ENCODE results near the gene LCT. TPM values are rescaled to one million over a fixed set of nuclear protein-coding genes. Genes with fewer than 3 reads are reported as not detected.
A peak's percentile ranks its signal among the peaks of the same experiment; 100 is the strongest.
"Not testable (repeated sequence)": the region's sequence is repeated elsewhere in the genome, so short reads cannot be mapped to it uniquely, and the experiment has no call there.

The LCT gene
- under 1 TPM; 0.31 to 0.34 TPM for total RNA-seq

- no peak for DNase-seq
- no peaks in the 10 kb centered on the region for H3K9me3 Mint-ChIP-seq
- no peak within 1 kb of the TSS for H3K4me3 Mint-ChIP-seq
- H3K27ac Mint-ChIP-seq: no peak within 1 kb of the TSS
- peaks cover 19% of the 10 kb centered on the region for H3K4me1 Mint-ChIP-seq
- H3K27me3 Mint-ChIP-seq: no peaks in the 10 kb centered on the region
- H3K36me3 Mint-ChIP-seq: peaks cover 26% of the 10 kb centered on the region
Measured at GRCh38 chr2:135836596-135837270, at the start of gene LCT. TSS of gene LCT (minus strand) at chr2:135837184. CDS start at chr2:135837169, 15 bp downstream.

GRCh38 chr2:135885709-135886108 lies 48.7 kb upstream of the LCT start:
- peaks cover 3% of the 10 kb centered on the region for H3K27me3 Mint-ChIP-seq
- H3K27ac Mint-ChIP-seq: no peak overlapping the region
- no peaks in the 10 kb centered on the region for H3K4me1 Mint-ChIP-seq
- H3K36me3 Mint-ChIP-seq: peaks cover 3% of the 10 kb centered on the region
- no peaks in the 10 kb centered on the region for H3K9me3 Mint-ChIP-seq
- H3K4me3 Mint-ChIP-seq: no peak overlapping the region
- DNase-seq: no peak

DNA sequence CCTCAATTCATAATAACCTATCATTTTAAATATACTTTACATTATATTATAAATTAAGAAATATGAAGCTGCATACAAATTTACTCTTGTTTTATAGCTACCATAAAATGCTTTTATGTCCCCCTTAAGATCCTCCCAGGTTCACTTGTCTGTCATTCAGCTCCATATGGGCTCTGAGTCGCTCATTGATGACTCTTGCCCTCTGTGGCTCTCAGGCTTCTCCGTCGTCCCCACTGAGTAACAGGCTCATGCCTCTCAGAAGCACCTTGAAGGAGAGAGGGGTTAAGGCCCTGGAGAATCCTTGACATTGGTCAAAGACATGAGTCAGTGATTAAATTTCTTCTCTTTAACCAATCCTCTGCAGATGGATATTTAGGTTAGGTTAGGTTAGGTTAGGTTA lies 45.4 kb upstream of the LCT start:
- H3K27me3 Mint-ChIP-seq: peaks cover 3% of the 10 kb centered on the region
- no peaks in the 10 kb centered on the region for H3K36me3 Mint-ChIP-seq
- DNase-seq: no peak
- no peak overlapping the region for H3K4me3 Mint-ChIP-seq
- no peaks in the 10 kb centered on the region for H3K9me3 Mint-ChIP-seq
- no peak overlapping the region for H3K27ac Mint-ChIP-seq
- peaks cover 3% of the 10 kb centered on the region for H3K4me1 Mint-ChIP-seq

DNA sequence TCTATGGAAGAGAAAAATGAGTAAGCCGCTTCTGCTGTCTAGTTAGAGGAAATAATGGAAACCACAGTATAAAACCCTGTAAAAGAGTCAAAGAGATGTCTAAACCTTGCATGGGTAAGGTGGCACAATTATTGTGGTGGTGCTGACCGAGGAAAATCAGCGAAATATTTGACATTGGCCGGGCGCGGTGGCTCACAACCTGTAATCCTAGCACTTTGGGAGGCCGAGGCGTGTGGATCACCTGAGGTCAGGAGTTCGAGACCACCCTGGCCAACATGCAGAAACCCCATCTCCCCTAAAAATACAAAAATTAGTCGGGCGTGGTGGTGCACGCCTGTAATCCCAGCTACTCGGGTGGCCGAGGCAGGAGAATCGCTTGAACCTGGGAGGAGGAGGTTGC lies 39.8 kb upstream of the LCT start:
- H3K4me3 Mint-ChIP-seq: peak overlapping the region; percentile 96
- H3K36me3 Mint-ChIP-seq: peaks cover 39% of the 10 kb centered on the region
- H3K4me1 Mint-ChIP-seq: peaks cover 39% of the 10 kb centered on the region
- H3K27me3 Mint-ChIP-seq, H3K9me3 Mint-ChIP-seq, DNase-seq: not testable (repeated sequence)
- peak overlapping the region; percentile 99 for H3K27ac Mint-ChIP-seq

DNA sequence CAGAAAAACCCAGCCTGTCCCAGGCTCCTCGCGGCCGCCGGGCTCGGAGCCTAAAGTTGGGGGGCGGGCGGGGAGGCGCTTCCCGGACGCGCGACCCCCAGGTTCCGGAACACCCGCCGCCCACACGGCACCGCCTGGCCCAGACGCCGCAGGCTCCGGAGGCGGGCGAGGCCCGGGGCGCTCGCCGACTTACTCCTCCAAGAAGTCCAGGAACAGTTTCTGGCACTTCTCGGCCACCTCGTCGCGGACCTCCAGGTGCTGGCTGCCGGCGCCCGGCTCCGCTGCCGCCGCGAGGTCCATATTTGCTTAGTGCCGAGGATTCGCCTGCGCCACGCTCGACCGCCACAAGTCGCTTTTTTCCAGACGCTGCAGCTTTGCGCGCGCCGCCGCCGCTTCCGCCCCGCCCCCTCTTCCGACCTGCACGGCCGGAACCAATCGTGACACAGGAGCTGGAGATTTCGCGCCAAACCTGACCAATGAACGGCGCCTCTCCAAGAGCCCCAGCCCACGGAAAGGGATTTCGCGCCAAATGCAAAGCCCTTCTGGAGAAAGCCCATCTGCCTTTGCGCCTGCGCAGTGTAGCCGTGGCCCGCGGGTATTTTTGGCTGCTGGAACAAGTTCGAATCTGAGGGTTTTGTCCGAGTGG lies 39.2 kb upstream of the LCT start, which contains the start of gene MCM6:
MCM6 (minus strand) TSS at position 378 of the 646 bp plus-strand sequence; CDS start at position 300, 78 bp downstream.
- H3K27ac Mint-ChIP-seq: peak within 1 kb of the TSS; percentile 99
- peaks cover 3% of the 10 kb centered on the region for H3K27me3 Mint-ChIP-seq
- H3K9me3 Mint-ChIP-seq: no peaks in the 10 kb centered on the region
- peak; percentile 99 for DNase-seq
- peaks cover 44% of the 10 kb centered on the region for H3K36me3 Mint-ChIP-seq
- peaks cover 44% of the 10 kb centered on the region for H3K4me1 Mint-ChIP-seq
- H3K4me3 Mint-ChIP-seq: peak within 1 kb of the TSS; percentile 96

- H3K4me3 Mint-ChIP-seq: peak overlapping the region; percentile 96
- H3K36me3 Mint-ChIP-seq: peaks cover 47% of the 10 kb centered on the region
- H3K27ac Mint-ChIP-seq: peak overlapping the region; percentile 99
- H3K4me1 Mint-ChIP-seq: peaks cover 48% of the 10 kb centered on the region
- DNase-seq: peak; percentile 83
- H3K27me3 Mint-ChIP-seq: peaks cover 3% of the 10 kb centered on the region
- H3K9me3 Mint-ChIP-seq: no peaks in the 10 kb centered on the region
Measured at GRCh38 chr2:135875491-135876065, 38.6 kb upstream of the LCT start.

DNA sequence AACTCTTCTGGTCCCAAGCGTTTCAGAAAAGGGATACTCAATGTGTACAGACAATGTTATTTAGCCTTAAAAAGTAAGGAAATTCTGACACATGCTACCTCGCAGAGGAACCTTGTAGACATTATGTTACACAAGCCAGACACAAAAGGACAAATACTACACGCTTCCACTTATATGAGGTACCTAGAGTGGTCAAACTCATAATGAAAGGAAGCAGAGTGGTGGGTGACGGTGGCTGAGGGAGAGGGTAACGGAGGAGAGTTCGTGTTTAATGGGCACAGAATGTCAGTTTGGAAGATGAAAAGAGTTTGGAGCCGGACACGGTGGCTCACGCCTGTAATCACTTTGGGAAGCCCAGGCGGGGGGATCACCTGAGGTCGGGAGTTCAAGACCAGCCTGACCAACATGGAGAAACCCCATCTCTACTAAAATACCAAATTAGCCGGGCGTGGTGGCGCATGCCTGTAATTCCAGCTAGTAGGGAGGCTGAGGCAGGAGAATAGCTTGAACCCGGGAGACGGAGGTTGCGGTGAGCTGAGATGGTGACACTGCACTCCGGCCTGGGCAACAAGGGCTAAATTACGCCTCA lies 37.9 kb upstream of the LCT start:
- Mint-ChIP-seq H3K27me3 (peaks cover 3% of the 10 kb centered on the region), H3K4me1 (peaks cover 52% of the 10 kb centered on the region), H3K4me3 (peak overlapping the region; percentile 96), H3K9me3 (no peaks in the 10 kb centered on the region), H3K36me3 (peaks cover 53% of the 10 kb centered on the region), H3K27ac (peak overlapping the region; percentile 99)
- no peak for DNase-seq

- no peaks in the 10 kb centered on the region for H3K9me3 Mint-ChIP-seq
- H3K4me3 Mint-ChIP-seq: no peak overlapping the region
- no peak for DNase-seq
- H3K27me3 Mint-ChIP-seq: no peaks in the 10 kb centered on the region
- peak overlapping the region; percentile 2 for H3K27ac Mint-ChIP-seq
- peaks cover 50% of the 10 kb centered on the region for H3K4me1 Mint-ChIP-seq
- H3K36me3 Mint-ChIP-seq: peaks cover 72% of the 10 kb centered on the region
Measured at GRCh38 chr2:135870571-135870970, 33.6 kb upstream of the LCT start.

DNA sequence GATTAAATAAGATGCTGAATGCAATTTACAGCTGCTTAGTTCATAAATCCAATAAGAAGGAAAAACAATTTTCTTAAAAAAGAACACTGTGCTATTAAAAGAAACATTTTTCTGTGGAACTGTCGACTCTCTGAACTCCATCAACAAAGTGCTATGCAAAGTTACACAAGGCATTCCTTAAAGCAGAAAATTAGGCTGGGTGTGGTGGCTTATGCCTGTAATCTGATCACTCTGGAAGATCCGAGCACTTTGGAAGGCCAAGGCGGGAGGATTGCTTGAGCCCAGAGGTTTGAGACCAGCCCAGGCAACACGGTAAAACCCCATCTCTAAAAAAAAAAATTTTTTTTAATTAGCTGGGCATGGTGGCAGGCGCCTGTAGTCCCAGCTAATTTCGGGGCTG lies 26.2 kb upstream of the LCT start:
- peaks cover 13% of the 10 kb centered on the region for H3K4me1 Mint-ChIP-seq
- H3K27ac Mint-ChIP-seq: no peak overlapping the region
- peaks cover 53% of the 10 kb centered on the region for H3K36me3 Mint-ChIP-seq
- H3K9me3 Mint-ChIP-seq: no peaks in the 10 kb centered on the region
- no peaks in the 10 kb centered on the region for H3K27me3 Mint-ChIP-seq
- no peak overlapping the region for H3K4me3 Mint-ChIP-seq
- no peak for DNase-seq

- Mint-ChIP-seq H3K27me3 (no peaks in the 10 kb centered on the region), H3K4me1 (peaks cover 13% of the 10 kb centered on the region), H3K9me3 (no peaks in the 10 kb centered on the region), H3K4me3 (no peak overlapping the region), H3K27ac (no peak overlapping the region), H3K36me3 (peaks cover 54% of the 10 kb centered on the region)
- no peak for DNase-seq
Measured at GRCh38 chr2:135862718-135863117, 25.7 kb upstream of the LCT start.

DNA sequence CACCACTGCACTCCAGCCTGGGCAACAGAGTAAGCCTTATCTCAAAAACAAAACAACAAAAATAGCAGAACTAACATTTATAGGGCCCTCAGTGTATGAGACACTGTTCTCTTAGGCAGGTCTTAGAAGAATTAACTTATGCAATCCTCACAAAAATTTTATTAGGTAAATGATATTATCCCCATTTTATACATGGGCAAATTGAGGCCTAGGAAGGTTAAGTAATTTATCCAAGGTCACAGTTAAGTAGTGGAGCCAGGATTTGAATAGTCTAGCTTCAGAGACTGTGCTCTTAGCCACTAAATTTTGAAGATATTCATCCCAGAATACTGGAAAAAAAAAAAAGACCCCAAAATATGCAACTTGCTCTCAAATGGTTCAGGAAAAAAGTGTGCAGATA lies 16.4 kb upstream of the LCT start:
- no peak for DNase-seq
- Mint-ChIP-seq H3K27ac (no peak overlapping the region), H3K36me3 (peaks cover 55% of the 10 kb centered on the region), H3K4me1 (peaks cover 10% of the 10 kb centered on the region), H3K4me3 (no peak overlapping the region), H3K9me3 (no peaks in the 10 kb centered on the region), H3K27me3 (no peaks in the 10 kb centered on the region)

DNA sequence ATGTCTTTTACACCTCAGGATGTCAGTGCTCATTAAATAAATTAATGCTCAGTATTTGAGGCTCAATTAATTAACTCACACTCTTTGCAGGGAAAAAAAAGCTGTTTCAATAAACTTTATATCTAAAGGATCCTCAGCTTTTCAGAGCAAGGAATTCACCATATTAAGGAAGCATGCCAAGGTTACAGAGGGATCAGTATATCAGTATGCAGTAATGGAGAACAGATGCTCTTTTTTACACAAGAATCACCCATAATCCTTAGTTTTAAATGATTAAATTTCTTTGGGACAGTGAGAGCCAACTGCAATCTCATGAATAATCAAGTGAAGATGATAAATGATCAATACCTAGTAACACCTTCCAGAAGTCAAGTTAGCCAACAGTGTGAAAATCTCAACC lies 14.9 kb upstream of the LCT start:
- H3K36me3 Mint-ChIP-seq: peaks cover 50% of the 10 kb centered on the region
- no peak for DNase-seq
- H3K27me3 Mint-ChIP-seq: no peaks in the 10 kb centered on the region
- H3K4me1 Mint-ChIP-seq: peaks cover 10% of the 10 kb centered on the region
- no peak overlapping the region for H3K4me3 Mint-ChIP-seq
- no peak overlapping the region for H3K27ac Mint-ChIP-seq
- H3K9me3 Mint-ChIP-seq: no peaks in the 10 kb centered on the region

GRCh38 chr2:135850892-135851668 lies 14.1 kb upstream of the LCT start:
- H3K9me3 Mint-ChIP-seq: no peaks in the 10 kb centered on the region
- H3K36me3 Mint-ChIP-seq: peaks cover 47% of the 10 kb centered on the region
- no peaks in the 10 kb centered on the region for H3K27me3 Mint-ChIP-seq
- no peak for DNase-seq
- H3K4me3 Mint-ChIP-seq: no peak overlapping the region
- H3K4me1 Mint-ChIP-seq: peaks cover 10% of the 10 kb centered on the region
- H3K27ac Mint-ChIP-seq: no peak overlapping the region

DNA sequence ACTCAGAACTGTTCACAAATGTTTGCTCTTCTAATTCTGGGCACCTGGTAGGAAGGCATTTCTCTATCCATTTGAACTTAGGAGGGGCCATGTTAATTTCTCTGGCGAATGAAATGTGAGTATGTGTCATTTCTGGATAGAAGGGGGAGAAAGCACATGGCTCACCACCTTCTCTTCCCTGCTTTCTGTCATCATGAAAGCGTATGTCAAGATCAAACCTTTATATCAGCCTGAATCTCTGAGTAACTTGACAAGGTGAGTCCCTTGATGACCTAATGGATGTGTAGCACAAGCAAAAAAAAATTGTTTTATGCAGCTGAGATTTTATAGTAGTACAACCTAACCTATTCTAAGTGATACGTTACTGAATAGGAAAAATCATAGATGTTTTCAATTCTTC lies 12.1 kb upstream of the LCT start:
- peaks cover 52% of the 10 kb centered on the region for H3K36me3 Mint-ChIP-seq
- peak overlapping the region; percentile 28 for H3K27ac Mint-ChIP-seq
- H3K9me3 Mint-ChIP-seq: no peaks in the 10 kb centered on the region
- no peak for DNase-seq
- H3K4me3 Mint-ChIP-seq: no peak overlapping the region
- H3K27me3 Mint-ChIP-seq: no peaks in the 10 kb centered on the region
- H3K4me1 Mint-ChIP-seq: peaks cover 10% of the 10 kb centered on the region

GRCh38 chr2:135845997-135846396 lies 9.0 kb upstream of the LCT start:
- H3K27me3 Mint-ChIP-seq: no peaks in the 10 kb centered on the region
- H3K4me3 Mint-ChIP-seq: no peak overlapping the region
- no peaks in the 10 kb centered on the region for H3K9me3 Mint-ChIP-seq
- DNase-seq: no peak
- no peak overlapping the region for H3K27ac Mint-ChIP-seq
- H3K36me3 Mint-ChIP-seq: peaks cover 59% of the 10 kb centered on the region
- H3K4me1 Mint-ChIP-seq: peaks cover 17% of the 10 kb centered on the region
